Psoas muscle (tissue), 8 donors: ENCODE measurements around the gene HOXB9. TPM values are rescaled to one million over a fixed set of nuclear protein-coding genes. Genes with fewer than 3 reads are reported as not detected.

Experiments used
- ATAC-seq, 4 donors: fragments of 200-7000 bp; cut with Tn5 transposase; one replicate each; pipeline ENCODE4 v1.9.1; 2020; ENCODE audit warnings: moderate library complexity in 3 of 4, mild to moderate bottlenecking in 2 of 4
- DNase-seq, 2 donors: peaks; one replicate each; pipeline ENCODE4 v3.0.0-alpha.2; 2020
- H3K27ac ChIP-seq: fragments of 200-600 bp; one replicate; pipeline ENCODE4 v1.8.0; 2022
- H3K27me3 ChIP-seq, 3 donors: fragments of 200-600 bp in 1 of 3; one replicate each; pipeline versions ENCODE4 v1.6.1 to v1.8.0; 2013 to 2022; ENCODE audit warnings: low read length in 2 of 3, mild to moderate bottlenecking in 2 of 3, moderate library complexity in 1 of 3; ENCODE audit not compliant: insufficient read depth in 3 of 3
- H3K36me3 ChIP-seq, 2 donors: fragments of 200-600 bp in 1 of 2; one replicate each; pipeline versions ENCODE4 v1.6.1 to v1.8.0; 2013 to 2022; ENCODE audit warnings: low read depth in 1 of 2, mild to moderate bottlenecking in 1 of 2, moderate library complexity in 1 of 2; ENCODE audit not compliant: insufficient read depth in 1 of 2
- H3K4me1 ChIP-seq: fragments of 200-600 bp; one replicate; pipeline ENCODE4 v1.8.0; 2022
- H3K4me3 ChIP-seq: fragments of 200-600 bp; one replicate; pipeline ENCODE4 v1.8.0; 2022; ENCODE audit warnings: mild to moderate bottlenecking
- H3K9me3 ChIP-seq: fragments of 200-600 bp; one replicate; pipeline ENCODE4 v1.8.0; 2022
- WGBS, 3 donors: extraction: QIAGEN DNeasy Blood & Tissue Kit; methylation state at CpG; one replicate each; pipeline versions ENCODE4 v1.1.6 to v1.1.7; 2013; 5-methylcytosine and 5-hydroxymethylcytosine counted together
- intact Hi-C, 2 donors: fragments of 100-400 bp; cut with DNase I; formaldehyde crosslinking; loops; one replicate each; pipeline versions ENCODE4 v1.11.0 to v1.14.2; 2022
- polyA plus RNA-seq, 3 donors: library from polyadenylated mRNA; stranded (reverse); fragments of 200-250 nt; gene quantifications; one replicate each; pipeline ENCODE4 v1.2.3, GENCODE V29; 2013
- total RNA-seq, 4 donors: library from RNA; stranded (reverse); fragmentation: NEBNext Ultra II Directional in 2 of 4; extraction: Animal tissue kit (Norgen Biotek cat#: 25700) in 2 of 4; gene quantifications; one replicate each; pipeline versions ENCODE4 v1.2.1 to v1.2.4, GENCODE V29; 2021 to 2023
- TF ChIP-seq, protein P1 (sequence below): fragments of 200-600 bp; IDR thresholded peaks from one replicate; pipeline ENCODE4 v1.8.0; 2022; ENCODE audit warnings: antibody characterized with exemption
- donor health status: healthy with polysubstance abuse.
- donor health status: DM: no; HTN: no; CAD: no; lungs with moderate emphysema.
- donor health status: Bipolar disorder and iron deficiency.
- donor health status: healthy.
- donor health status: DM: yes; HTN: yes; CAD: no.
- donor health status: DM: no; HTN: no; CAD: no.
- donor health status: DM: no; HTN: no; CAD: no.
- donor health status: DM: yes; HTN: yes; CAD: no.

HOXB9 gene
- total and polyA plus RNA-seq, 7 donors = 0.01 to 0.10 (median 0.03) TPM; not detected in 4

DNA sequence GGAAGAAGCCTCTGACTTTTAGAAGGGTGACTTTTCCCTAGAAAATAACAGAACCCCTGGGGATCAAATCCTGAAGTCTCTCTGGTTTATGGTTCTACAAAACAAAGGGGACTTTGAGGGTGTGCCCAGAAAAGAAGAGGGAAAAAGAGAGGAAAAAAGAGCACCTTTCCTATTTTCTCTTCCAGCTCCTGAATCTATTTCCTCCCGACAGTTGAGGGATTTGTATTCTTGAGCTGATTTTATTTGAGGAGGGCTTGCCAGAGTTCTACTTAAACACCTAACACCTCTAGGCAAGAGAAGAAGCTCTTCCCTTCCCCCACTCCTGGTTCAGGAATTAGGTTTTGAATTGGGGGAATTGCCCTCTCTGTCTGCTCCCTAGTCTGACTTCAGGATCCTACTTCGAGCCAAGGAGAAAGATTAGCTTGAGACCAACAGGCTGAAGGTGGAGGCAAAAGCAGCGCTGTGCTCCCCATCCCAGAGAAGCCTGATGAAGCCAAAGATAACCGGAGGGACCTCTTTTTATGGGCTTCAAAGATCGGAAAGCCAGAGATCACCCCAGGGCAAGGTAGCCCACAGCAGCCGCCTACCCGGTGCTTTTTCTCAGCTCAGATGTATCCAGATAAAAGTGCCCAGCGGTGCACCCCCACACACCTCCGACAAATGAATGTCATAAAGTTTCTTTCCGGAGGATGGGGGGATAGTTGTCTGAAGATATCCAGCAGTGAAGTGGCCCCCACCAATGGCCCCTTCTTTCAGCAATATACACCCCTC, 36.9 kb downstream of the HOXB9 start:
- H3K27me3 ChIP-seq = peaks cover 0 to 83% (median 31%) of the 10 kb centered on the region in 3 donors
- intact Hi-C loops = no loop called here

DNA sequence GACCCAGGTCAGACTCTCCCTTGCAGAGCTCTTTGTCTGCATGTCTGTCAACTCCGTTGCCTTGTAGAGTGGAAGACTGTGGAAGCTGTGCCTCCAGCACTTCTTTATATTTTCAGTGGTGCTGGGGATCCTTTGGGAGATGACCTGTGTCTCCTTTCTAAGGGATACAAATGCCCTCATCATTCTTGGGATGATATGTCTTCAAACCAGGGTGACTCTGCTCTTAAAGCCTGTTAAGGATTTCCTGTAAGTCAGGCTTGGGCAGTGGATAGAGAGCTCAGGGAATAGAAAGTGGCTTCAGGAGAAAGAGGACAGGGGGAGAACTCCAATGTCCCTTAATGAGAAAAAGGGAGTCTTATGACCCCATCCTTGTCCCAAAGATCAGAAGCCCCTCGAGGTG, 37.6 kb downstream of the HOXB9 start:
- WGBS, 3 donors = 46 to 59% (median 48%) methylated on average over 2 of the region's 2 CpGs
- no peak for ATAC-seq
- intact Hi-C loops = no loop called here
- Histone ChIP-seq H3K9me3 (no peaks in the 10 kb centered on the region), H3K4me3 (no peak overlapping the region), H3K36me3 (no peaks in the 10 kb centered on the region), H3K27me3 (peaks cover 0 to 85% (median 31%) of the 10 kb centered on the region in 3 donors), H3K27ac (no peak overlapping the region), H3K4me1 (peaks cover 9% of the 10 kb centered on the region)
- no peak for DNase-seq
- TF ChIP-seq, protein P1, sequence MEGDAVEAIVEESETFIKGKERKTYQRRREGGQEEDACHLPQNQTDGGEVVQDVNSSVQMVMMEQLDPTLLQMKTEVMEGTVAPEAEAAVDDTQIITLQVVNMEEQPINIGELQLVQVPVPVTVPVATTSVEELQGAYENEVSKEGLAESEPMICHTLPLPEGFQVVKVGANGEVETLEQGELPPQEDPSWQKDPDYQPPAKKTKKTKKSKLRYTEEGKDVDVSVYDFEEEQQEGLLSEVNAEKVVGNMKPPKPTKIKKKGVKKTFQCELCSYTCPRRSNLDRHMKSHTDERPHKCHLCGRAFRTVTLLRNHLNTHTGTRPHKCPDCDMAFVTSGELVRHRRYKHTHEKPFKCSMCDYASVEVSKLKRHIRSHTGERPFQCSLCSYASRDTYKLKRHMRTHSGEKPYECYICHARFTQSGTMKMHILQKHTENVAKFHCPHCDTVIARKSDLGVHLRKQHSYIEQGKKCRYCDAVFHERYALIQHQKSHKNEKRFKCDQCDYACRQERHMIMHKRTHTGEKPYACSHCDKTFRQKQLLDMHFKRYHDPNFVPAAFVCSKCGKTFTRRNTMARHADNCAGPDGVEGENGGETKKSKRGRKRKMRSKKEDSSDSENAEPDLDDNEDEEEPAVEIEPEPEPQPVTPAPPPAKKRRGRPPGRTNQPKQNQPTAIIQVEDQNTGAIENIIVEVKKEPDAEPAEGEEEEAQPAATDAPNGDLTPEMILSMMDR = no peak

More for the DNA sequence above, 36.9 kb downstream of the HOXB9 start:
- TF ChIP-seq, protein P1 = no peak
- Histone ChIP-seq H3K9me3 (no peaks in the 10 kb centered on the region), H3K27ac (no peak overlapping the region), H3K36me3 (no peaks in the 10 kb centered on the region), H3K4me3 (no peak overlapping the region), H3K4me1 (peaks cover 9% of the 10 kb centered on the region)
- ATAC-seq (no peak), DNase-seq (no peak)
- WGBS, 3 donors = 59 to 72% (median 67%) methylated on average over 10 of the region's 10 CpGs

DNA sequence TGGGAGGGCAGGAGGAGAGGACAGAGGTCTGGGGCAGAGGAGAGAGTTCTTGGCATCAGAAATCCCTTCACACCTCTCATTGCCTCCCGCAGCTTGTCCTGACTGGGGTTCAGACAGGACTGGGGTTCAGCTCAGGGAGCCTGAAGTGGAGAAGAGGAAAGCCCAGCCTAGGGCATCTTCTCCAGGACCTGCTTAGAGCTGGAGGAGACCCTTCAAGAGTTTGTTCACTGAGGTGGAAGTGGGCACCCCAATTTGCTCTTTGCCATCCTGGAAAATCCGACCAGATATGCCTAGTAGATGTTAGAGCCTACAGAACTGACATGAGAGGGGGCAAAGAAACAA, 38.1 kb downstream of the HOXB9 start:
- intact Hi-C loops = no loop called here
- H3K9me3 ChIP-seq = no peaks in the 10 kb centered on the region
- peaks cover 9% of the 10 kb centered on the region for H3K4me1 ChIP-seq
- WGBS, 3 donors = 74 to 93% (median 75%) methylated on average over 2 of the region's 2 CpGs
- DNase-seq (no peak), ATAC-seq (no peak)
- no peak overlapping the region for H3K4me3 ChIP-seq
- peaks cover 0 to 85% (median 32%) of the 10 kb centered on the region in 3 donors for H3K27me3 ChIP-seq
- no peaks in the 10 kb centered on the region for H3K36me3 ChIP-seq
- TF ChIP-seq, protein P1 = no peak
- no peak overlapping the region for H3K27ac ChIP-seq

DNA sequence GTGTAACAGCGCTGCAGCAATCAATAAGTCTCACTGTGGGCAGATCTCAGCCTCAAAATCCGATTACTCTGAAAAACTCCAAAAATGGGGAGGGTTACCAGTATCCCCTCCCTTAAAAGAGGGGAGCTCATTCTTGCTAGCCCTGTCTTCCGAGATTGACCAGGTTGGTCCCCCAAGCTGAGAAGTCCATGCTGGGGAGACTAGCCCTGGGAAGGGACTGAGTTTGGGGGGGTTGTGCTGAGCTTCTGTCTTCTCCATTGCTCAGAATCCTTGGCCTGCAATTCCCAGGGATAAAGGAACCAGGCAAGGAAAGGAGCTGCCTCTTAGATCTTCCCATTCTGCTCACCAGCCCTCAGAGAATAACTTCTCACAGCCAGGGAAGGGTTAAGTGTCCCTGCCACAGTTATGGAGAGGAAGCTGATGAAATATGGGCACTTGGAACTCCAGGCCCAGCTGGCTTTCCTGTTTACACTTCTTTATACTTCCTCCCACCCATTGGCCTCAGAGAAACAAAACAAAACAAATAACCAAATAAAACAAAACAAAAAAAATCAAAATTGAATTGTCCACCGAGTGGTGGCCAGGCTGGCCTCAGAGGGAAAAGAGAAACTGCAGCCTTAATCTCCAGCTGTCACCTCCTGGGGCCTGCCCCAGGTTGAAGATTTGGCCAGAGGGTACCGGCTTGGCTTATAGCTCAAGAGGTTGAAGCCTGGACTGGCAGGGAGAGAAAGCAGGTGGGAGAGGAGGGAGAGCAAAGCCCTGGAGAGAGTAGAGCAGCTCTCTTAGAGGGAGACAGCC, 38.7 kb downstream of the HOXB9 start:
- H3K27me3 ChIP-seq = peaks cover 0 to 86% (median 33%) of the 10 kb centered on the region in 3 donors
- WGBS, 3 donors = 59 to 71% (median 69%) methylated on average over 5 of the region's 5 CpGs
- TF ChIP-seq, protein P1 = no peak
- H3K4me3 ChIP-seq = no peak overlapping the region
- ATAC-seq (no peak), DNase-seq (no peak)
- peaks cover 9% of the 10 kb centered on the region for H3K4me1 ChIP-seq
- intact Hi-C loops = no loop called here
- no peaks in the 10 kb centered on the region for H3K9me3 ChIP-seq
- no peaks in the 10 kb centered on the region for H3K36me3 ChIP-seq
- no peak overlapping the region for H3K27ac ChIP-seq
